GM21717 (cell line): ENCODE measurements around the gene SHROOM1.

Source experiments
- ATAC-seq: cut with Tn5 transposase; IDR thresholded peaks from one replicate; pipeline ENCODE4 v1.9.1; 2021; ENCODE audit warnings: mild to moderate bottlenecking, moderate library complexity; ENCODE audit not compliant: unreplicated experiment

SHROOM1 gene

GRCh38 chr5:132781029-132781428, 49.4 kb downstream of the SHROOM1 start:
- ATAC-seq, result no peak

- no peak for ATAC-seq
Measured at GRCh38 chr5:132780577-132780976, 49.9 kb downstream of the SHROOM1 start.

GRCh38 chr5:132779961-132780360, 50.5 kb downstream of the SHROOM1 start:
- no peak for ATAC-seq

GRCh38 chr5:132778856-132779255, 51.6 kb downstream of the SHROOM1 start:
- no peak for ATAC-seq

- ATAC-seq, result no peak
Measured at GRCh38 chr5:132778129-132778528, 52.3 kb downstream of the SHROOM1 start.

- no peak for ATAC-seq
Measured at GRCh38 chr5:132777209-132778069, 53.0 kb downstream of the SHROOM1 start, which contains the start of gene SEPTIN8. Gene SEPTIN8 (minus strand): TSS chr5:132777239. CDS start chr5:132777137, 102 bp downstream.

- ATAC-seq, result no peak
Measured at GRCh38 chr5:132776938-132777208, 53.6 kb downstream of the SHROOM1 start.

GRCh38 chr5:132776131-132776937, 54.1 kb downstream of the SHROOM1 start:
- ATAC-seq, result no peak

- ATAC-seq, result no peak
Measured at GRCh38 chr5:132775476-132775961, 54.9 kb downstream of the SHROOM1 start.

GRCh38 chr5:132774896-132775295, 55.6 kb downstream of the SHROOM1 start:
- ATAC-seq, result no peak

- ATAC-seq, result no peak
Measured at GRCh38 chr5:132774406-132774805, 56.0 kb downstream of the SHROOM1 start.

- ATAC-seq, result no peak
Measured at GRCh38 chr5:132773601-132774355, 56.7 kb downstream of the SHROOM1 start.

- ATAC-seq, result no peak
Measured at GRCh38 chr5:132773114-132773513, 57.3 kb downstream of the SHROOM1 start.

GRCh38 chr5:132772291-132773070, 58.0 kb downstream of the SHROOM1 start:
- ATAC-seq, result no peak
